HCT116 (cell line): ENCODE data around the gene TPTE2. TPM values are rescaled to one million over a fixed set of nuclear protein-coding genes. Genes with fewer than 3 reads are reported as not detected.

ENCODE experiments used
- ATAC-seq: fragments of 200-7000 bp; cut with Tn5 transposase; 2 replicates; pipeline ENCODE4 v1.9.1; 2020; ENCODE audit warnings: mild to moderate bottlenecking, moderate library complexity
- BruUV-seq: library from RNA; stranded (reverse); fragments of 400-500 nt; replicated peaks from 2 replicates; lab custom pipeline; 2021; lab: Mats Ljungman, UMichigan
- CTCF ChIA-PET: fragments of 300-600 bp; sonication (Branson Sonifier 250); formaldehyde crosslinking; loops from one replicate; lab custom pipeline; 2021; ENCODE audit warnings: antibody characterized with exemption; lab: Charles Lee
- POLR2A ChIA-PET: fragments of 300-600, 350-600 bp; sonication (Branson Sonifier 250); formaldehyde crosslinking; loops from one replicate; lab custom pipeline; 2021; ENCODE audit warnings: antibody characterized with exemption; lab: Charles Lee
- RAD21 ChIA-PET, 2 experiments: fragments of 300-600 bp; sonication (Branson Sonifier 250); formaldehyde crosslinking; loops; one replicate each; lab custom pipeline; 2023; ENCODE audit warnings: low total read pairs in 2 of 2; ENCODE audit not compliant: uncharacterized antibody in 2 of 2, unreplicated experiment in 2 of 2, low non-redundant PET in 1 of 2; lab: Charles Lee
- DNase-seq: peaks from one replicate; pipeline ENCODE4 v3.0.0-alpha.2; 2010; ENCODE audit warnings: low read depth, low spot score
- H2AFZ ChIP-seq: fragments of 200-600 bp; shearing (Covaris generic), sonication (generic); 2 replicates; pipeline ENCODE4 v1.6.1; 2017; ENCODE audit warnings: low read depth, mixed run types, mixed read lengths, antibody characterized with exemption, low read length; ENCODE audit not compliant: poor library complexity, severe bottlenecking
- H3K27ac ChIP-seq: 2 replicates; pipeline ENCODE4 v1.5.1; 2012; ENCODE audit warnings: low read depth, low read length
- H3K27me3 ChIP-seq: fragments of 200-600 bp; sonication (generic); 2 replicates; pipeline ENCODE4 v1.6.1; 2016; ENCODE audit warnings: mixed run types, low read length, mixed read lengths; ENCODE audit not compliant: insufficient read depth
- H3K36me3 ChIP-seq, 2 experiments: fragments of 200-500 bp in 1 of 2; fragments of 200-600 bp in 1 of 2; sonication (Bioruptor generic) in 1 of 2; sonication (generic) in 1 of 2; 2 replicates each; pipeline versions ENCODE4 v1.5.1 to v1.6.1; 2014 to 2016; ENCODE audit warnings: low read length in 2 of 2, inconsistent platforms in 1 of 2, mixed read lengths in 1 of 2, mixed run types in 1 of 2; ENCODE audit not compliant: insufficient read depth in 2 of 2, control insufficient read depth in 1 of 2
- H3K4me1 ChIP-seq, 2 experiments: fragments of 200-600 bp in 1 of 2; sonication (generic) in 1 of 2; 2 replicates each; pipeline versions ENCODE4 v1.5.1 to v1.6.1; 2012 to 2017; ENCODE audit warnings: low read length in 2 of 2, inconsistent platforms in 1 of 2, mild to moderate bottlenecking in 1 of 2, mixed read lengths in 1 of 2, mixed run types in 1 of 2, moderate library complexity in 1 of 2; ENCODE audit not compliant: insufficient read depth in 2 of 2, control insufficient read depth in 1 of 2
- H3K4me2 ChIP-seq: fragments of 200-600 bp; sonication (generic); 2 replicates; pipeline ENCODE4 v1.6.1; 2017; ENCODE audit warnings: mixed run types, low read length, mixed read lengths
- H3K4me3 ChIP-seq, 2 experiments: fragments of 200-600 bp in 1 of 2; sonication (generic) in 1 of 2; replicated peaks in 1 of 2; 2 replicates each; pipeline ENCODE4 v1.5.1; 2011 to 2016; ENCODE audit warnings: low read length in 2 of 2, control low read depth in 1 of 2, low read depth in 1 of 2, mild to moderate bottlenecking in 1 of 2, mixed read lengths in 1 of 2, mixed run types in 1 of 2
- H3K79me2 ChIP-seq: fragments of 200-600 bp; sonication (generic); 2 replicates; pipeline ENCODE4 v1.6.1; 2017; ENCODE audit warnings: mild to moderate bottlenecking, mixed run types, low read length, moderate library complexity, mixed read lengths; ENCODE audit not compliant: insufficient read depth
- H3K9ac ChIP-seq: fragments of 200-600 bp; sonication (generic); 2 replicates; pipeline ENCODE4 v1.6.1; 2016; ENCODE audit warnings: low read length, mixed read lengths
- H3K9me2 ChIP-seq: fragments of 200-600 bp; sonication (generic), shearing (Covaris generic); 2 replicates; pipeline ENCODE4 v1.6.1; 2017; ENCODE audit warnings: mixed run types, mild to moderate bottlenecking, moderate library complexity; ENCODE audit not compliant: insufficient read depth
- H3K9me3 ChIP-seq, 2 experiments: fragments of 200-500 bp in 1 of 2; fragments of 200-600 bp in 1 of 2; sonication (Bioruptor generic) in 1 of 2; sonication (generic) in 1 of 2; 2 replicates each; pipeline ENCODE4 v1.6.1; 2014 to 2017; ENCODE audit warnings: low read length in 2 of 2, mixed read lengths in 2 of 2, inconsistent platforms in 1 of 2, low read depth in 1 of 2, mild to moderate bottlenecking in 1 of 2, mixed run types in 1 of 2, moderate library complexity in 1 of 2; ENCODE audit not compliant: control insufficient read depth in 1 of 2, insufficient read depth in 1 of 2
- H4K20me1 ChIP-seq: fragments of 200-600 bp; sonication (generic), shearing (Covaris generic); 2 replicates; pipeline ENCODE4 v1.6.1; 2017; ENCODE audit warnings: mixed run types, mild to moderate bottlenecking, moderate library complexity; ENCODE audit not compliant: insufficient read depth
- EZH2 ChIP-seq: fragments of 200-600 bp; sonication (generic); IDR thresholded peaks from 2 replicates; pipeline ENCODE4 v1.6.1; 2017; ENCODE audit warnings: antibody characterized with exemption, mixed run types
- EZH2phosphoT487 ChIP-seq: fragments of 200-600 bp; IDR thresholded peaks from 2 replicates; pipeline ENCODE4 v1.6.1; 2018; ENCODE audit warnings: antibody characterized with exemption, borderline replicate concordance
- POLR2A ChIP-seq: IDR thresholded peaks from 2 replicates; pipeline ENCODE4 v1.7.0; 2011; ENCODE audit warnings: borderline replicate concordance; ENCODE audit not compliant: insufficient read depth, insufficient read length; ENCODE audit errors: extremely low read depth
- RAD21 ChIP-seq: IDR thresholded peaks from 2 replicates; pipeline ENCODE4 v1.6.1; 2012; ENCODE audit warnings: low read depth, mild to moderate bottlenecking
- TCF7L2 ChIP-seq: IDR thresholded peaks from 2 replicates; pipeline ENCODE4 v1.7.0; 2011; ENCODE audit warnings: borderline replicate concordance, inconsistent platforms; ENCODE audit not compliant: insufficient read depth, insufficient read length; ENCODE audit errors: extremely low read depth
- ZFX ChIP-seq: fragments of 450-650 bp; IDR thresholded peaks from 2 replicates; pipeline ENCODE4 v1.6.1; 2017
- intact Hi-C: fragments of 100-400 bp; cut with micrococcal nuclease; formaldehyde crosslinking; loops from 2 replicates; pipeline ENCODE4 v1.10.0; 2022
- total RNA-seq: library from RNA; stranded (reverse); gene quantifications from one replicate; pipeline ENCODE4 v1.2.1, GENCODE V29; 2021; ENCODE audit not compliant: unreplicated experiment
- TF ChIP-seq, protein P1 (sequence below): IDR thresholded peaks from 2 replicates; pipeline ENCODE4 v1.6.1; 2012
- TF ChIP-seq, protein P2 (sequence below): IDR thresholded peaks from 2 replicates; pipeline ENCODE4 v1.6.1; 2011; ENCODE audit warnings: mild to moderate bottlenecking, low read length, moderate library complexity; ENCODE audit not compliant: insufficient replicate concordance; ENCODE audit errors: extremely low read depth

TPTE2 gene
- total RNA-seq, 1 experiment from 2014 or later: not detected

GRCh38 chr13:19590423-19590822 lies 29.1 kb upstream of the TPTE2 start:
- H3K4me2 ChIP-seq: no peak overlapping the region
- H3K9me2 ChIP-seq: no peaks in the 10 kb centered on the region
- no peak for DNase-seq
- no peak overlapping the region for H2AFZ ChIP-seq
- no peak overlapping the region for H3K4me3 ChIP-seq
- no peak overlapping the region for H3K9ac ChIP-seq
- H3K27me3 ChIP-seq: no peaks in the 10 kb centered on the region
- no TSS peak for BruUV-seq
- H3K36me3 ChIP-seq: no peaks in the 10 kb centered on the region
- intact Hi-C loops: no loop called here
- ChIA-PET POLR2A (no interaction called here), RAD21 (no interaction called here), CTCF (no interaction called here)
- H4K20me1 ChIP-seq: no peaks in the 10 kb centered on the region
- H3K9me3 ChIP-seq: no peaks in the 10 kb centered on the region
- no peaks in the 10 kb centered on the region for H3K79me2 ChIP-seq
- TF ChIP-seq EZH2 (no peak), TCF7L2 (no peak), ZFX (no peak), POLR2A (no peak), EZH2phosphoT487 (no peak), RAD21 (no peak)
- TF ChIP-seq, protein P1, sequence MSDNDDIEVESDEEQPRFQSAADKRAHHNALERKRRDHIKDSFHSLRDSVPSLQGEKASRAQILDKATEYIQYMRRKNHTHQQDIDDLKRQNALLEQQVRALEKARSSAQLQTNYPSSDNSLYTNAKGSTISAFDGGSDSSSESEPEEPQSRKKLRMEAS: no peak
- TF ChIP-seq, protein P2, sequence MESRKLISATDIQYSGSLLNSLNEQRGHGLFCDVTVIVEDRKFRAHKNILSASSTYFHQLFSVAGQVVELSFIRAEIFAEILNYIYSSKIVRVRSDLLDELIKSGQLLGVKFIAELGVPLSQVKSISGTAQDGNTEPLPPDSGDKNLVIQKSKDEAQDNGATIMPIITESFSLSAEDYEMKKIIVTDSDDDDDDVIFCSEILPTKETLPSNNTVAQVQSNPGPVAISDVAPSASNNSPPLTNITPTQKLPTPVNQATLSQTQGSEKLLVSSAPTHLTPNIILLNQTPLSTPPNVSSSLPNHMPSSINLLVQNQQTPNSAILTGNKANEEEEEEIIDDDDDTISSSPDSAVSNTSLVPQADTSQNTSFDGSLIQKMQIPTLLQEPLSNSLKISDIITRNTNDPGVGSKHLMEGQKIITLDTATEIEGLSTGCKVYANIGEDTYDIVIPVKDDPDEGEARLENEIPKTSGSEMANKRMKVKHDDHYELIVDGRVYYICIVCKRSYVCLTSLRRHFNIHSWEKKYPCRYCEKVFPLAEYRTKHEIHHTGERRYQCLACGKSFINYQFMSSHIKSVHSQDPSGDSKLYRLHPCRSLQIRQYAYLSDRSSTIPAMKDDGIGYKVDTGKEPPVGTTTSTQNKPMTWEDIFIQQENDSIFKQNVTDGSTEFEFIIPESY: no peak
- no peak for ATAC-seq
- H3K4me1 ChIP-seq: peaks cover 0 to 5% of the 10 kb centered on the region in 2 experiments; a peak in 1 of 4 replicates
- no peak overlapping the region for H3K27ac ChIP-seq

DNA sequence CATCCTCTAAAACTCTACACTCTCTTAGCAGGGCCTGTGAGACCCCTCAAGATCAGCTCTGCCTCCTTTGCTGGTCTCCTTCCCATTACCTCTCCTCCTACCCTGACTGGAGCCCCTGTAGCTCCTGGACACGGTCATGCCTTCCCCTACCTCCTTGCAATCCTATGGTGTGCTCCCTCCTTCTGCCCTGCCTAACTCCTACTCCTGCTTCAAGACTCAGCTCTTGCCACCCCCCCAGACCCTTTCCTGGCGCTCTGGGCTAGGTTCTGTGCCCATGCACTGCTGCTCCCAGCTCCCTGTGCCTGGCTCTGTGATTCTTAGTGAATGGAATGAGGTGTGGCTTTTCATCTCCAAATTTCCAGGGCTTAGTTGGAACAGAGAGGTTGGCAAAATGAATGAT lies 28.0 kb upstream of the TPTE2 start:
- TF ChIP-seq EZH2: no peak
- no peak for TF ChIP-seq ZFX
- DNase-seq (no peak), ATAC-seq (no peak)
- H3K27ac ChIP-seq: no peak overlapping the region
- H2AFZ ChIP-seq: no peak overlapping the region
- H3K9me2 ChIP-seq: no peaks in the 10 kb centered on the region
- H4K20me1 ChIP-seq: no peaks in the 10 kb centered on the region
- peaks cover 0 to 5% of the 10 kb centered on the region in 2 experiments; a peak in 1 of 4 replicates for H3K4me1 ChIP-seq
- H3K9ac ChIP-seq: no peak overlapping the region
- H3K79me2 ChIP-seq: no peaks in the 10 kb centered on the region
- H3K36me3 ChIP-seq: no peaks in the 10 kb centered on the region
- no peaks in the 10 kb centered on the region for H3K9me3 ChIP-seq
- BruUV-seq: no TSS peak
- H3K27me3 ChIP-seq: no peaks in the 10 kb centered on the region
- CTCF ChIA-PET: no interaction called here
- intact Hi-C loops: no loop called here
- no peak overlapping the region for H3K4me3 ChIP-seq
- no peak overlapping the region for H3K4me2 ChIP-seq
- RAD21 ChIA-PET: no interaction called here
- POLR2A ChIA-PET: no interaction called here
